Measurements from ENCODE around the gene COL18A1.
"Not testable (repeated sequence)": the region's sequence is repeated elsewhere in the genome, so short reads cannot be mapped to it uniquely, and the experiment has no call there.

COL18A1 gene

GRCh38 chr21:45561241-45561640 is 156.3 kb downstream of the COL18A1 start:
- not testable (repeated sequence) for DNase-seq (ENCODE audit: low read depth)

- no peak for DNase-seq (ENCODE audit: low read depth)
These were observed 157.4 kb downstream of the COL18A1 start for GRCh38 chr21:45562402-45562801.

GRCh38 chr21:45562965-45563364 is 158.0 kb downstream of the COL18A1 start:
- DNase-seq (ENCODE audit: low read depth): no peak

Measured in GM04504 (cell line).